Pancreas (tissue), 10 donors: Measurements from ENCODE around the gene CEBPZOS. TPM values are rescaled to one million over a fixed set of nuclear protein-coding genes. Genes with fewer than 3 reads are reported as not detected.

Experiments
- ATAC-seq, 4 donors: fragments of 200-7000 bp; cut with Tn5 transposase; one replicate each; pipeline versions ENCODE4 v1.8.0 to v1.9.1; 2020; ENCODE audit warnings: mild to moderate bottlenecking in 4 of 4, moderate library complexity in 4 of 4
- DNase-seq, 6 donors: peaks; one replicate each; pipeline ENCODE4 v3.0.0-alpha.2; 2020
- FAIRE-seq: peaks from 2 replicates; lab custom pipeline; 2012; peaks lifted over from hg19 to GRCh38; lab: Jason Lieb, UNC
- H3K27ac ChIP-seq, 4 donors: fragments of 200-600 bp; sonication (generic); 1 replicate in 3 of 4; 2 replicates in 1 of 4; pipeline versions ENCODE4 v1.5.0 to v1.8.0; 2020
- H3K27me3 ChIP-seq, 4 donors: fragments of 200-600 bp; one replicate each; pipeline ENCODE4 v1.8.0; 2021
- H3K36me3 ChIP-seq, 3 donors: fragments of 200-600 bp; sonication (generic) in 1 of 3; one replicate each; pipeline versions ENCODE4 v1.5.0 to v1.8.0; 2020 to 2021
- H3K4me1 ChIP-seq, 3 donors: fragments of 200-600 bp; one replicate each; pipeline ENCODE4 v1.8.0; 2021
- H3K4me3 ChIP-seq, 4 donors: fragments of 200-600 bp; sonication (generic) in 2 of 4; one replicate each; pipeline versions ENCODE4 v1.5.0 to v1.8.0; 2020 to 2021
- H3K9me3 ChIP-seq, 4 donors: fragments of 200-600 bp; one replicate each; pipeline ENCODE4 v1.8.0; 2021
- WGBS, 2 donors: extraction: QIAGEN DNeasy Blood & Tissue Kit; methylation state at CpG; one replicate each; pipeline ENCODE4 v1.1.7; 2013; 5-methylcytosine and 5-hydroxymethylcytosine counted together
- intact Hi-C, 3 donors: fragments of 100-400 bp; cut with DNase I; formaldehyde crosslinking; loops; one replicate each; pipeline versions ENCODE4 v1.11.1 to v1.14.2; 2022
- polyA plus RNA-seq, 2 donors: library from polyadenylated mRNA; stranded (reverse); fragments of 200-250 nt; gene quantifications; one replicate each; pipeline ENCODE4 v1.2.3, GENCODE V29; 2013
- total RNA-seq, 6 donors: library from RNA; stranded (reverse); fragmentation: NEBNext Ultra II Directional in 4 of 6; extraction: Animal tissue kit (Norgen Biotek cat#: 25700) in 4 of 6; gene quantifications; one replicate each; pipeline versions ENCODE4 v1.2.1 to v1.2.4, GENCODE V29; 2021 to 2023
- TF ChIP-seq, protein P1 (sequence below), 4 donors: fragments of 200-600 bp; sonication (generic) in 3 of 4; IDR thresholded peaks; one replicate each; pipeline versions ENCODE4 v1.5.0 to v1.8.0; 2021; ENCODE audit warnings: antibody characterized with exemption in 4 of 4
- donor health status: healthy with polysubstance abuse.
- donor health status: DM: no; HTN: no; CAD: no; lungs with moderate emphysema.
- donor health status: DM: no; HTN: no; CAD: no.
- donor health status: control.
- donor health status: control.
- donor health status: Bipolar disorder and iron deficiency.
- donor health status: DM: yes; HTN: yes; CAD: no.
- donor health status: DM: no; HTN: no; CAD: no.
- donor health status: DM: no; HTN: no; CAD: no.
- donor health status: DM: yes; HTN: yes; CAD: no.

Gene CEBPZOS
- total and polyA plus RNA-seq, 8 donors = 13.7 to 35.3 (median 16.4) TPM

GRCh38 chr2:37167636-37168180 is 28.6 kb upstream of the CEBPZOS start:
- ATAC-seq (peak in 3 of 4 donors; percentile 51 to 90 (median 73)), FAIRE-seq (peak; percentile 65), DNase-seq (no peak)
- no peak overlapping the region for H3K4me3 ChIP-seq
- intact Hi-C loops = no loop called here
- H3K36me3 ChIP-seq = no peaks in the 10 kb centered on the region
- no peaks in the 10 kb centered on the region for H3K4me1 ChIP-seq
- no peak overlapping the region for H3K27ac ChIP-seq
- H3K9me3 ChIP-seq = no peaks in the 10 kb centered on the region
- no peaks in the 10 kb centered on the region for H3K27me3 ChIP-seq
- WGBS, 2 donors = 74 to 77% methylated on average over 3 of the region's 3 CpGs
- TF ChIP-seq, protein P1, sequence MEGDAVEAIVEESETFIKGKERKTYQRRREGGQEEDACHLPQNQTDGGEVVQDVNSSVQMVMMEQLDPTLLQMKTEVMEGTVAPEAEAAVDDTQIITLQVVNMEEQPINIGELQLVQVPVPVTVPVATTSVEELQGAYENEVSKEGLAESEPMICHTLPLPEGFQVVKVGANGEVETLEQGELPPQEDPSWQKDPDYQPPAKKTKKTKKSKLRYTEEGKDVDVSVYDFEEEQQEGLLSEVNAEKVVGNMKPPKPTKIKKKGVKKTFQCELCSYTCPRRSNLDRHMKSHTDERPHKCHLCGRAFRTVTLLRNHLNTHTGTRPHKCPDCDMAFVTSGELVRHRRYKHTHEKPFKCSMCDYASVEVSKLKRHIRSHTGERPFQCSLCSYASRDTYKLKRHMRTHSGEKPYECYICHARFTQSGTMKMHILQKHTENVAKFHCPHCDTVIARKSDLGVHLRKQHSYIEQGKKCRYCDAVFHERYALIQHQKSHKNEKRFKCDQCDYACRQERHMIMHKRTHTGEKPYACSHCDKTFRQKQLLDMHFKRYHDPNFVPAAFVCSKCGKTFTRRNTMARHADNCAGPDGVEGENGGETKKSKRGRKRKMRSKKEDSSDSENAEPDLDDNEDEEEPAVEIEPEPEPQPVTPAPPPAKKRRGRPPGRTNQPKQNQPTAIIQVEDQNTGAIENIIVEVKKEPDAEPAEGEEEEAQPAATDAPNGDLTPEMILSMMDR (IDR thresholded peaks at IDR 0.05) = no peak

- intact Hi-C loops = no loop called here
- Histone ChIP-seq H3K9me3 (no peaks in the 10 kb centered on the region), H3K27me3 (no peaks in the 10 kb centered on the region), H3K36me3 (no peaks in the 10 kb centered on the region), H3K27ac (no peak overlapping the region), H3K4me1 (no peaks in the 10 kb centered on the region), H3K4me3 (no peak overlapping the region)
- FAIRE-seq = no peak
- peak in 1 of 6 donors; percentile 34 for DNase-seq
- TF ChIP-seq, protein P1 (IDR thresholded peaks at IDR 0.05) = peak; percentile 16 to 66 (median 36)
- peak; percentile 71 to 93 (median 87) for ATAC-seq
- WGBS, 2 donors = 39 to 46% methylated on average over 17 of the region's 17 CpGs
These were observed 27.9 kb upstream of the CEBPZOS start for GRCh38 chr2:37168217-37168981.

- intact Hi-C loops = no loop called here
- Histone ChIP-seq H3K27ac (no peak overlapping the region), H3K9me3 (no peaks in the 10 kb centered on the region), H3K27me3 (no peaks in the 10 kb centered on the region), H3K36me3 (no peaks in the 10 kb centered on the region), H3K4me3 (no peak overlapping the region), H3K4me1 (no peaks in the 10 kb centered on the region)
- ATAC-seq = no peak
- DNase-seq = no peak
- TF ChIP-seq, protein P1 (IDR thresholded peaks at IDR 0.05) = no peak
- FAIRE-seq = no peak
These were observed 24.7 kb upstream of the CEBPZOS start for GRCh38 chr2:37171624-37171950.

DNA sequence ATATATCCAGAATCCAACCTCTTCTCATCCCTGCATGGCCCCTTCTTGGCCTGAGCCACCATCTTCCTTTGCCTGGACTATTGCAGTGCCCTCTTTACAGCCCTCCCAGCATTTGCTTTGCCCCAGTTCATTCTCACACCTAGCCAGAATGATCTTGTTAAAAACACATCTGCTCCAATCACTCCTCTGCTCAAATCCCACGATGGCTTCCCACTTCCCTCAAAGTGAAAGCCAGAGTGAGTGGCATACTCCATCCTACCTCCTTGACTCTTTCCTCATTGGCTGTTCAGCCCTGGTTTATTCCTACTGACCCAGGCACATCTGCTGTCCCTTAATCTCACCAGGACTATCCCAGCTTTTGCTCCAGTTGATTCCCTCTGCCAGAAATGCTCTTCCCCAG is 22.6 kb upstream of the CEBPZOS start:
- no peak for DNase-seq
- 80 to 90% methylated on average over 1 of the region's 1 CpG for WGBS, 2 donors
- no peak for FAIRE-seq

More for the DNA sequence above, 22.6 kb upstream of the CEBPZOS start:
- H3K9me3 ChIP-seq = no peaks in the 10 kb centered on the region
- intact Hi-C loops = no loop called here
- no peaks in the 10 kb centered on the region for H3K36me3 ChIP-seq
- H3K27me3 ChIP-seq = no peaks in the 10 kb centered on the region
- no peak overlapping the region for H3K27ac ChIP-seq
- H3K4me3 ChIP-seq = no peak overlapping the region
- no peaks in the 10 kb centered on the region for H3K4me1 ChIP-seq
- TF ChIP-seq, protein P1 (IDR thresholded peaks at IDR 0.05) = no peak
- ATAC-seq = no peak
